ENCODE results near the gene POLL. TPM values are rescaled to one million over a fixed set of nuclear protein-coding genes. Genes with fewer than 3 reads are reported as not detected.

Gene POLL
- total and polyA plus RNA-seq, 2 of the 4 experiments (the other 2 are of a cell fraction): 6.3 to 23.7 TPM

GRCh38 chr10:101616415-101617101 lies 28.5 kb upstream of the POLL start:
- no peak overlapping the region for H3K23ac ChIP-seq (ENCODE audit: low read depth, low read length)
- dilution Hi-C loops (cut with HindIII; ENCODE audit: low sequenced_read_pairs, unreplicated experiment): no loop called here
- no peak overlapping the region for H2AK9ac ChIP-seq (replicated peaks; ENCODE audit: low read depth, low read length, poor library complexity)
- no peak overlapping the region for H3K56ac ChIP-seq (ENCODE audit: extremely low read depth, insufficient read depth, low read length)
- no peaks in the 10 kb centered on the region for H3K79me1 ChIP-seq (ENCODE audit: low read depth in 1 of 2, low read length in 2 of 2)
- no peak overlapping the region for H2BK20ac ChIP-seq (ENCODE audit: low read depth, low read length)
- ChIA-PET CTCF (no interaction called here), POLR2A (ENCODE audit: unreplicated experiment) (no interaction called here)
- no peak overlapping the region for H3K18ac ChIP-seq (ENCODE audit: low read depth, low read length)
- no peak for ATAC-seq (ENCODE audit: low read depth)
- 0 out of 2 replicates have a peak, but pooled peaks cover 3% of the 10 kb centered on the region for H3K4me1 ChIP-seq (ENCODE audit: control insufficient read depth, insufficient read depth, low read length)
- no peak overlapping the region for H2BK15ac ChIP-seq (ENCODE audit: low read depth, low read length)
- no peak overlapping the region for H3K14ac ChIP-seq (replicated peaks; ENCODE audit: low read depth, low read length)
- no peak overlapping the region for H2AK5ac ChIP-seq (ENCODE audit: low read depth, low read length)
- H3K4ac ChIP-seq (ENCODE audit: low read depth, low read length): no peak overlapping the region
- BruUV-seq (replicated peaks): no TSS peak
- no peak overlapping the region for H4K5ac ChIP-seq (ENCODE audit: low read depth, low read length)
- H3K9me1 ChIP-seq (ENCODE audit: insufficient read depth, low read length): peaks cover 7% of the 10 kb centered on the region
- no peak for DNase-seq
- TF ChIP-seq POLR2A (IDR thresholded peaks at IDR 0.05; ENCODE audit: low read depth, low read length): no peak
- no peak for TF ChIP-seq USF2 (IDR thresholded peaks at IDR 0.05; ENCODE audit: low read depth, low read length)
- TF ChIP-seq CEBPB (IDR thresholded peaks at IDR 0.05; ENCODE audit: low read depth, low read length): no peak
- no peak for TF ChIP-seq NFE2L2 (IDR thresholded peaks at IDR 0.05; ENCODE audit: low read depth, low read length)
- TF ChIP-seq RAD21 (IDR thresholded peaks at IDR 0.05; ENCODE audit: low read length): no peak
- no peak for TF ChIP-seq FOS (IDR thresholded peaks at IDR 0.05; ENCODE audit: low read depth, low read length)
- no peak for TF ChIP-seq SMC3 (IDR thresholded peaks at IDR 0.05; ENCODE audit: low read depth, low read length)
- no peak for TF ChIP-seq MAFK (IDR thresholded peaks at IDR 0.05; ENCODE audit: low read depth, low read length)
- no peak for TF ChIP-seq MAZ (IDR thresholded peaks at IDR 0.05; ENCODE audit: borderline replicate concordance, low read depth, low read length)
- no peak for TF ChIP-seq RCOR1 (IDR thresholded peaks at IDR 0.05; ENCODE audit: insufficient replicate concordance, low read length)
- no peak for TF ChIP-seq ELK1 (IDR thresholded peaks at IDR 0.05; ENCODE audit: borderline replicate concordance, low read depth, low read length)
- no peak for TF ChIP-seq MXI1 (IDR thresholded peaks at IDR 0.05; ENCODE audit: borderline replicate concordance, low read depth, low read length)
- TF ChIP-seq BHLHE40 (IDR thresholded peaks at IDR 0.05; ENCODE audit: low read depth, low read length): no peak
- no peak for TF ChIP-seq CTCF (conservative IDR thresholded peaks at IDR 0.05; ENCODE audit: low read depth, low read length)
- no peak overlapping the region for H3K9ac ChIP-seq (ENCODE audit: low read depth, low read length)
- in situ Hi-C loops (cut with MboI; ENCODE audit: low sequenced_read_pairs): no loop called here
- intact Hi-C loops (cut with micrococcal nuclease): no loop called here
- H4K20me1 ChIP-seq (ENCODE audit: insufficient read depth, low read length): no peaks in the 10 kb centered on the region
- no peak overlapping the region for H2BK5ac ChIP-seq (ENCODE audit: low read depth, low read length, poor library complexity, severe bottlenecking)
- no peak overlapping the region for H2BK120ac ChIP-seq (ENCODE audit: low read depth, low read length)
- no peaks in the 10 kb centered on the region for H3K9me3 ChIP-seq (ENCODE audit: control insufficient read depth, insufficient read depth, low read length)
- no peaks in the 10 kb centered on the region for H3K27me3 ChIP-seq (ENCODE audit: control insufficient read depth, insufficient read depth, low read length)
- no peak overlapping the region for H4K91ac ChIP-seq (ENCODE audit: insufficient read depth, low read depth, low read length)
- no peak overlapping the region for H2AFZ ChIP-seq (replicated peaks; ENCODE audit: low read length, poor library complexity)
- peaks cover 13% of the 10 kb centered on the region; the same call in 1 of the 2 replicates for H3K36me3 ChIP-seq (ENCODE audit: control insufficient read depth, insufficient read depth, low read length)
- H3K4me2 ChIP-seq (ENCODE audit: low read depth, low read length): no peak overlapping the region
- H3K27ac ChIP-seq (ENCODE audit: insufficient read depth, low read length): no peak overlapping the region
- WGBS, 2 experiments (ENCODE audit: extremely low coverage in 2 of 2, insufficient read length in 1 of 2): 75% methylated on average over 2 of the region's 9 CpGs; no CpG with 5 or more reads in 1 of the 2 experiments
- H3K4me3 ChIP-seq (ENCODE audit: insufficient read depth, low read depth, low read length): no peak overlapping the region
- no peak overlapping the region for H4K8ac ChIP-seq (ENCODE audit: low read depth in 2 of 2, low read length in 2 of 2)

All from IMR-90 (cell line).